ENCODE results near the gene MAN1A1. TPM values are rescaled to one million over a fixed set of nuclear protein-coding genes. Genes with fewer than 3 reads are reported as not detected.
"Not testable (repeated sequence)": the region's sequence is repeated elsewhere in the genome, so short reads cannot be mapped to it uniquely, and the experiment has no call there.

Gene MAN1A1
- total RNA-seq, 1 experiment from 2014 or later, result 16.1 TPM

- no peak for DNase-seq (ENCODE audit: low spot score)
Measured at GRCh38 chr6:119306396-119306968, 43.1 kb downstream of the MAN1A1 start.

- no peak for DNase-seq (ENCODE audit: low spot score)
Measured at GRCh38 chr6:119303164-119303887, 46.2 kb downstream of the MAN1A1 start.

- no peak for DNase-seq (ENCODE audit: low spot score)
Measured at GRCh38 chr6:119301429-119301828, 48.1 kb downstream of the MAN1A1 start.

GRCh38 chr6:119299694-119300093, 49.9 kb downstream of the MAN1A1 start:
- DNase-seq (ENCODE audit: low spot score), result no peak

- no peak for DNase-seq (ENCODE audit: low spot score)
Measured at GRCh38 chr6:119297049-119297448, 52.5 kb downstream of the MAN1A1 start.

GRCh38 chr6:119296036-119297035, 53.2 kb downstream of the MAN1A1 start:
- no peak for DNase-seq (ENCODE audit: low spot score)

GRCh38 chr6:119294984-119295383, 54.6 kb downstream of the MAN1A1 start:
- no peak for DNase-seq (ENCODE audit: low spot score)

- not testable (repeated sequence) for DNase-seq (ENCODE audit: low spot score)
Measured at GRCh38 chr6:119291060-119291459, 58.5 kb downstream of the MAN1A1 start.

GRCh38 chr6:119290306-119290705, 59.3 kb downstream of the MAN1A1 start:
- DNase-seq (ENCODE audit: low spot score), result no peak

- no peak for DNase-seq (ENCODE audit: low spot score)
Measured at GRCh38 chr6:119289651-119290050, 59.9 kb downstream of the MAN1A1 start.

GRCh38 chr6:119285908-119286625, 63.5 kb downstream of the MAN1A1 start:
- no peak for DNase-seq (ENCODE audit: low spot score)

GRCh38 chr6:119284861-119285521, 64.6 kb downstream of the MAN1A1 start:
- DNase-seq (ENCODE audit: low spot score), result peak; percentile 11

- no peak for DNase-seq (ENCODE audit: low spot score)
Measured at GRCh38 chr6:119283979-119284545, 65.5 kb downstream of the MAN1A1 start.

- no peak for DNase-seq (ENCODE audit: low spot score)
Measured at GRCh38 chr6:119283214-119283613, 66.3 kb downstream of the MAN1A1 start.

GRCh38 chr6:119280668-119281067, 68.9 kb downstream of the MAN1A1 start:
- no peak for DNase-seq (ENCODE audit: low spot score)

GRCh38 chr6:119280080-119280479, 69.5 kb downstream of the MAN1A1 start:
- no peak for DNase-seq (ENCODE audit: low spot score)

- no peak for DNase-seq (ENCODE audit: low spot score)
Measured at GRCh38 chr6:119278625-119279024, 70.9 kb downstream of the MAN1A1 start.

- DNase-seq (ENCODE audit: low spot score), result no peak
Measured at GRCh38 chr6:119277052-119277451, 72.5 kb downstream of the MAN1A1 start.

GRCh38 chr6:119276211-119276610, 73.3 kb downstream of the MAN1A1 start:
- DNase-seq (ENCODE audit: low spot score), result no peak

- no peak for DNase-seq (ENCODE audit: low spot score)
Measured at GRCh38 chr6:119274197-119274595, 75.4 kb downstream of the MAN1A1 start.
